ENCODE results near the gene ZNF445.
"Not testable (repeated sequence)": the region's sequence is repeated elsewhere in the genome, so short reads cannot be mapped to it uniquely, and the experiment has no call there.

The ZNF445 gene

DNA sequence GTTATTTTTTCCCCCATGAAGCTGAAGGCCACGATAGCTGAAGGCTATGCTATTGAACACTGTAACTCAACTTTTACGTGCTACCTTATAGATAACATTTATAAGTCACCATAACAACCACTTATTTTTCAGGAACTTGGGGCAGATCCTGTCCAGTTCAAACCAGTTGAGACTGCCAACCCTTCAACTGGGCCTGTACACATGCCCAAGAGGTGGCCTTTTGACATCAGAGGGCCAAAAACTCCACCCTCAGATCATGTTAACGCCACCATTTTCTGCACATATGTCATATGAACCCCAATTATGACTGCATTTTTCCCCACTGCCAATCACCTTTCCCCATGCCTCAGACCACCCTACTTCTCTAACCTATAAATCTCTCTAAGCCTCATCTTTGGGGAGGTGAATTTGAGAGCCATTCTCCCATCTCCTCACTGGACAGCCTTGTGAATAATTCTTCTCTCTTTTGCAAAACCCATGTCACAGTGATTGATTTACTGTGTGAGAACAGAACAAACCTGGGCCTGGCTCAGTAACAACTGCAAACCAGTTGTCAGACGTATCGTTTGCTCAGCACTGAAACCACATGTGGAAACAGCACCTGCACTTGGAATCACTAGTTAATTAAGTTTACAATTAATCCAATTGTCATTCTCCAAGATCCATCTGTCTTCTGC, 42.5 kb downstream of the ZNF445 start:
- no peak for DNase-seq (ENCODE audit: low spot score)

- DNase-seq (ENCODE audit: low spot score), result no peak
These were observed 47.0 kb downstream of the ZNF445 start for GRCh38 chr3:44430466-44430865.

GRCh38 chr3:44429459-44429858, 48.0 kb downstream of the ZNF445 start:
- no peak for DNase-seq (ENCODE audit: low spot score)

DNA sequence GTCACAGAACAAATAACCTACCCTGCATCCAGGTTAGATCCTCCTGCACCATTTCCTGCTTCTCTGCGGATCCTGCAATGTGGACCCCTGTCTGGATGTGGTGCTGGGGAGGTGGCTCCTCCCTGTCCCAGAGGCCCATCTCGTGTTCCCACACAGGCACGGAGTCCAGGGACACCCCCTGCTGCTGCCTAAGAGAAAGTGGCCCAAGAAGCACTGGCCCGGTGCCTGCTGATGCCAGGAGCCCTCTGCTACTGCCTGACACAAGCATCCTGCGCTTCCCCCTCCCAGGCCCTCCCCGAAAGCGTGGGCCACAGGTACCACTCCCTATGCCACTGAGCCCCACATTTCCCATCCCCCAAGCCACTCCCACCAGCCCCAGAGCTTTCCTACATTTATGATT, 48.6 kb downstream of the ZNF445 start:
- no peak for DNase-seq (ENCODE audit: low spot score)

DNA sequence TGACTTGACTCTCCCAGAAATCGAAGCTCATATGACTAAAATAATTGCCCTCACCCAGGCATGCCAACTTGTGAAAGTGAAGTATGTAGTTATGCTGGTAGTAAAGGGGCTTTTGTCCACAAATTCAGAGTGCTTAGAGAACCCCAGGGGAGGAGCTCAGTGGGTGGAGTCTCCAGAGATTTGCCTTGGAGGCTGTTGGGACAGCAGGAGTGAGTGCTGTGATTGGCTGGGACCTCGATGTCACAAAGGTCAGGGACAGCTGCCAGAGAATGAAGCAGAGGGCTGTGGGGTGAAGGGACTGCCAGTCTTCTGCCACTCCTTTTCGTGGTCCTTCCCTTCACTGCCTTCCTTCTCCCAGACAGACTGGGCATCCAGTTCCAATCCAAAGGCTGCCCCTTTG, 49.8 kb downstream of the ZNF445 start:
- DNase-seq (ENCODE audit: low spot score), result no peak

GRCh38 chr3:44424758-44425157, 52.7 kb downstream of the ZNF445 start:
- no peak for DNase-seq (ENCODE audit: low spot score)

GRCh38 chr3:44421280-44421679, 56.2 kb downstream of the ZNF445 start:
- no peak for DNase-seq (ENCODE audit: low spot score)

GRCh38 chr3:44420676-44421075, 56.8 kb downstream of the ZNF445 start:
- no peak for DNase-seq (ENCODE audit: low spot score)

- no peak for DNase-seq (ENCODE audit: low spot score)
These were observed 57.4 kb downstream of the ZNF445 start for GRCh38 chr3:44419923-44420650.

DNA sequence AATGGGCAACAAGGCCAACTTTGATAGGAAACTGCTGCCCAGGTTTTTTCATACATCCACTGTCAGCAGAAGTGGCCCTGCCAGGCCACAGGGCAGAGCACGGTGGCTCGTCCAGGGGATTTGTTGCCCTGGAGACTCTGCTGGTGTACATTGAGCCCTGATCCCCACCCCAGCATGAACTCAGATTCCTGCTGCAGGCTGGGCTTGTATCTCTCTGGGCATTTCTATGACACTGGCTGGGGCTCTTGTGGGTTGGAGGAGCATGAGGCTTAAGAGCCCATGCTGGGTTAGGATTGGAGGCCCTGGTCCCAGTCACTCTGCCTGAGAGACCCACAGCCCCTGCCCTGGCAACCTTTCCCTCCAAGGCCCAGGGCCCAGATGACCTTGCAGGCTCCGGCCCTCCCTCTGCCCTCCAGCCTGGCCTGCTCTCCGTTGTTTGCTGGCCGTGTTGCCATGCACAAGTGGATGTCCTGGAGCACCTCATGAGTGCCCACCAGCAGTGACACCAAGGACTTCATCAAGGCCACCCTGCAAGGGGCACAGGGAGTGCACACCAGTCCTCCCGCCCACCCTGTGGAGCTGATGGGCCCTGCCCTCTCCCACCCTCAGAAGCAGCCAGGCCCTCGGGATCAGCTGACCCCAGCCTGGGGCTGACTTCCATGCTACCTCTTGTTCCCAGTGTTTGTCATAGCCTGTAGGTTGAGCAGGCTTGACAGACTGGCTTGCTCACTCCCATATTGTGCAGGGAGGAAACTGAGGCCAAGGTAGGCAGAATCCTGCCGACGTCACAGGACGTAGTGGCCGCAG, 58.2 kb downstream of the ZNF445 start:
- DNase-seq (ENCODE audit: low spot score), result no peak

- DNase-seq (ENCODE audit: low spot score), result no peak
These were observed 58.9 kb downstream of the ZNF445 start for GRCh38 chr3:44418549-44418948.

- not testable (repeated sequence) for DNase-seq (ENCODE audit: low spot score)
These were observed 59.4 kb downstream of the ZNF445 start for GRCh38 chr3:44418118-44418517.

- no peak for DNase-seq (ENCODE audit: low spot score)
These were observed 61.1 kb downstream of the ZNF445 start for GRCh38 chr3:44416031-44417030.

GRCh38 chr3:44415421-44415820, 62.0 kb downstream of the ZNF445 start:
- no peak for DNase-seq (ENCODE audit: low spot score)

- no peak for DNase-seq (ENCODE audit: low spot score)
These were observed 62.9 kb downstream of the ZNF445 start for GRCh38 chr3:44414517-44415090.

DNA sequence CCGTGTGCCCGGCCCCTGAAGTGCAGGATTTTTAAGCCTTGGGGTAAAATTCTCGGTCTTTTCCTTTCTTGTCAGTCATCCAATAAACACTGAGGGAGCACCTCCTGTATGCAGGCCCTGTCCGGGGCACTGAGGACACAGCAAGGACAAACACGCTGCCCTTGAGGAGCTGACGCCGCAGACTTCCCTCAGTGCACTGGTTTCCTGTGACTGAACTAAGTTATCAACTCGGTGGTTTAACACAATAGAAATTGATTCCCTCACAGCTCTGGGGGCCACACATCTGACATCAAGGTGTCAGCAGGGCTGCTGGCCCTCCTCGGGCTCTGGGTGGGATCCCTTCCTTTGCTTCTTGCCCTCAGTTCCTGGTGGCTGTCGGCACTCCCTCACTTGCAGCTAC, 65.1 kb downstream of the ZNF445 start:
- DNase-seq (ENCODE audit: low spot score), result no peak

DNA sequence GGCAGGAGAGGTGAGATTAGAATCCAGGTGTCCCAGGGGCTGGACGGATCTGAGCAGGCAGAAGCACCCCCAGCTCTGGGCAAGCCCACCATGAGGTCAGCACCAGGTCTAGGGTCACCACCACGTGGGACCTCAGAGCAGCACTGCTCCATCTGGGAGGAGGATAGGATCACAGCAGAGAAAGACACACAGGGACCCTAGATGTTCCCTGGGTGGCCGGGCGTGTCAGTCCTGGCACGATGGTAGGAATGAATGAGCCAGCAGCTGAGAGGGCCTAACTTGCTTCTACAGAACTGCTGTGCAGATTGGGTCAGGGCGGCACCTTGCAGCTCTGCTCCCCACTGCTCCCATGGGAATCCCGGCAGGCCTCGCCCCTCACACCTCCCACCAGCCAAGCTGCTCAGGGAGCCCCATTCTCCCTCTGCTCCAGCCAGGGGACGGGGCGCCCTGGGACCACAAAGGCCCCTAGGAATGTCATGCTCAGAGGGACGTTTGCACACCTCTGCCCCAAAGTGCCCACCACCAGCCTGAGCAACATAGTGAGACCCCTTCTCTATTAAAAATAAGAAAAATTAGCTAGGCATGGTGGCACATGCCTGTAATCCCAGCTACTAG, 66.3 kb downstream of the ZNF445 start:
- no peak for DNase-seq (ENCODE audit: low spot score)

DNA sequence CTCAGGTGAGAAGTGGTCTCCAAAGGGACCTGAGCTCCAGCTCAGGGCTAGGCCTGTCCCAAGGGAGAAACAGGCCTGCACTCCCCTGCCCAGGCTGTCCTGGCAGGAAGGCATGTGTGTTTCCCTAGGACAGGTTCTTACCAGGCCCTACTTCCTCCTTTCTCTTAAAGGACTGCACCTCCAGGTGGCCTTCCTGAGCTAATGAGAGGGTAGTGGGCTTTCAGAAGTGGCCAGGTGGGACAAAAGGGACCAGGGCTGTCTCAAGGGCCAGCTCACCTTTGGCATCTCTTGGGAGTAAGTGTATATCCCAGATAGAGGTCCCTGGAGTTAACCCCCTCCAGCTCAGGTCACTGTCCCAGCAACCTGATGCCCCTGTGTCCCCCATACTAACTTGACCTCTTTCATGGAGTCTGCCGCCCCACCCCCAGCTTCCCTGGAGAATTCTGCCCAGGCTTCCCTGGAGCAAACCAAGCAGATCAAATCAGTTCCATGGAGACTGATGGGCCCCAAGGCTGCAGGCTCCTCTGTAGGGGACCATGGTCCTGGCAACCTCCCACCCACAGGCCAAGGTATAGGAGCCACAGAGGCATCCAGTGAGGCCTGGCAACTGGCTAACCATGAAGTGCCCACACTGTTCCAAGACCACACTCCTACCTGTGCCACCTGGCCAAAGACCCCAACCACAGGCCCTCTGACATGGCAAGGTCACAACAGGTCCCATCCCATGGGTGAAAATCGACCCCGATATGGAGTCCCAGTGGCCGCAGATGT, 67.6 kb downstream of the ZNF445 start:
- DNase-seq (ENCODE audit: low spot score), result no peak

DNA sequence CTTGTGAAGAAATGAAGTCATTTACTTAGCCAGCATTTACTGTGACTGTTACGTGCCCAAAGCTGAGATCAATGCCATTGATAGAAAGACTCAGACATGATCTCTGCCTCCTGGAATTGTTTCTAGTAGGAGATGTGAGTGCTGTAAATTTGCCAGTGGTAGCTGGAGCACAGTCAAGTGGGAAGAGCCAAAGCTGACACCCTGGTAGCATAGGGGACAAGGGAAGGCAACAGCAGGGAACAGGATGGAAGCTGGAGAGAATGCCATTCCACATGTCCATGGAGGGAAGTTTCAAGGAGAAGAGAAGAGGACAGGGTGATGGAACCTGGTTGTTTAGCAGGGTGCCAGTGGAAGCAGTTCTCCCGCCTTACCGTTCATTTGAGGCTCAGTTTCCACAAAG, 74.9 kb downstream of the ZNF445 start:
- no peak for DNase-seq (ENCODE audit: low spot score)

DNA sequence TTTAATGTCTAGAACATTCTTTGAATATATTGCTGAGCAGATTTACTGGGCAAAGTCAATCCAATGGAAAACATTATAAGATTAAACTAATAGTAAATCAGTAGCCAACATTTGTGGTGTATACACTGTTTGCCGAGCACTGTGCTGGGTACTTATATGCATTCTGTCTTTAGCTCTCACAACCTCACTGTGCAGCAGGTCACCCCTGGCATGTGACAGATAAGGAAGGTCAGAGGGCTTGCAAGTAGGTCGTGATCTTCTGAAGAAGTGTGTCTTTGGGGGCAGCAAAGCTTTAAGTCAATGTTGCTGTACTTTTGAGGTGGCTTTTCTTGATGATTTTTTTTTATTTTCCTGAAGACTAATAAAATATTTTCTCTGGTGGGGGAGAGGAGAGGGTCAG, 76.7 kb downstream of the ZNF445 start:
- DNase-seq (ENCODE audit: low spot score), result no peak

Data from germinal center (tissue), 1 donor.